ENCODE data around the gene KIF25. TPM values are rescaled to one million over a fixed set of nuclear protein-coding genes. Genes with fewer than 3 reads are reported as not detected.

KIF25 gene
- total RNA-seq, 4 donors from 2014 or later = 0.28 TPM; not detected in 3

- intact Hi-C loops (cut with DNase I; ENCODE audit: low total_unique reads) = no loop called here
- no peak for TF ChIP-seq POLR2A (IDR thresholded peaks at IDR 0.05)
- no peak for TF ChIP-seq CTCF (IDR thresholded peaks at IDR 0.05)
- no peaks in the 10 kb centered on the region for H3K36me3 ChIP-seq
- H3K9me3 ChIP-seq = no peaks in the 10 kb centered on the region
- H3K4me3 ChIP-seq = no peak overlapping the region
- no peak for DNase-seq
- H3K27me3 ChIP-seq = no peaks in the 10 kb centered on the region
- H3K27ac ChIP-seq = no peak overlapping the region
- no peaks in the 10 kb centered on the region for H3K4me1 ChIP-seq
Measured at GRCh38 chr6:168009331-168009730, 11.9 kb downstream of the KIF25 start.

GRCh38 chr6:168011291-168011690 is 13.8 kb downstream of the KIF25 start:
- intact Hi-C loops (cut with DNase I; ENCODE audit: low total_unique reads) = no loop called here
- Histone ChIP-seq H3K27me3 (no peaks in the 10 kb centered on the region), H3K4me3 (no peak overlapping the region), H3K9me3 (no peaks in the 10 kb centered on the region), H3K36me3 (no peaks in the 10 kb centered on the region), H3K4me1 (no peaks in the 10 kb centered on the region), H3K27ac (no peak overlapping the region)
- TF ChIP-seq CTCF (IDR thresholded peaks at IDR 0.05) (no peak), POLR2A (IDR thresholded peaks at IDR 0.05) (no peak)
- no peak for DNase-seq

GRCh38 chr6:168012431-168013249 is 15.2 kb downstream of the KIF25 start:
- TF ChIP-seq CTCF (IDR thresholded peaks at IDR 0.05) (no peak), POLR2A (IDR thresholded peaks at IDR 0.05) (no peak)
- no peak overlapping the region for H3K27ac ChIP-seq
- no peak for DNase-seq
- H3K36me3 ChIP-seq = no peaks in the 10 kb centered on the region
- intact Hi-C loops (cut with DNase I; ENCODE audit: low total_unique reads) = no loop called here
- H3K4me1 ChIP-seq = no peaks in the 10 kb centered on the region
- no peaks in the 10 kb centered on the region for H3K27me3 ChIP-seq
- no peaks in the 10 kb centered on the region for H3K9me3 ChIP-seq
- H3K4me3 ChIP-seq = no peak overlapping the region

- DNase-seq = no peak
- Histone ChIP-seq H3K4me1 (no peaks in the 10 kb centered on the region), H3K4me3 (no peak overlapping the region), H3K9me3 (no peaks in the 10 kb centered on the region), H3K36me3 (no peaks in the 10 kb centered on the region), H3K27ac (no peak overlapping the region), H3K27me3 (no peaks in the 10 kb centered on the region)
- no peak for TF ChIP-seq POLR2A (IDR thresholded peaks at IDR 0.05)
- TF ChIP-seq CTCF (IDR thresholded peaks at IDR 0.05) = no peak
- intact Hi-C loops (cut with DNase I; ENCODE audit: low total_unique reads) = no loop called here
Measured at GRCh38 chr6:168013250-168013915, 15.9 kb downstream of the KIF25 start.

GRCh38 chr6:168014428-168014827 is 17.0 kb downstream of the KIF25 start:
- intact Hi-C loops (cut with DNase I; ENCODE audit: low total_unique reads) = no loop called here
- Histone ChIP-seq H3K4me3 (no peak overlapping the region), H3K27ac (no peak overlapping the region), H3K4me1 (no peaks in the 10 kb centered on the region), H3K9me3 (no peaks in the 10 kb centered on the region), H3K27me3 (no peaks in the 10 kb centered on the region), H3K36me3 (no peaks in the 10 kb centered on the region)
- no peak for DNase-seq
- TF ChIP-seq CTCF (IDR thresholded peaks at IDR 0.05) (no peak), POLR2A (IDR thresholded peaks at IDR 0.05) (no peak)

All from uterus (tissue), 4 donors.